WERI-Rb-1 (cell line): ENCODE results near the gene DBN1.

Experiments
- DNase-seq: peaks from one replicate; pipeline ENCODE4 v3.0.0-alpha.2; 2020
- H3K27ac ChIP-seq: fragments of 250-450 bp; sonication (Bioruptor Pico); 2 replicates; pipeline ENCODE4 v1.5.1; 2020; ENCODE audit warnings: mild to moderate bottlenecking, moderate library complexity
- H3K27me3 ChIP-seq: fragments of 250-450 bp; sonication (Bioruptor Pico); 2 replicates; pipeline ENCODE4 v1.5.1; 2021; ENCODE audit warnings: mild to moderate bottlenecking, low read depth, moderate library complexity; ENCODE audit not compliant: insufficient read depth, severe bottlenecking
- H3K36me3 ChIP-seq: fragments of 250-450 bp; sonication (Bioruptor Pico); 2 replicates; pipeline ENCODE4 v1.5.1; 2020; ENCODE audit warnings: mild to moderate bottlenecking, moderate library complexity
- H3K4me3 ChIP-seq: 2 replicates; pipeline ENCODE4 v1.5.1; 2011; ENCODE audit warnings: low read depth, mild to moderate bottlenecking, control low read depth, low read length
- H3K9me3 ChIP-seq: fragments of 250-450 bp; sonication (Bioruptor Pico); 2 replicates; pipeline ENCODE4 v1.5.1; 2021; ENCODE audit warnings: mild to moderate bottlenecking, moderate library complexity; ENCODE audit not compliant: severe bottlenecking
- CTCF ChIP-seq: IDR thresholded peaks from 2 replicates; pipeline ENCODE4 v1.5.1; 2011; ENCODE audit warnings: low read depth, mild to moderate bottlenecking, control low read depth, inconsistent platforms, low read length

DBN1 gene

GRCh38 chr5:177511181-177511580 is 37.7 kb upstream of the DBN1 start:
- peaks cover 9% of the 10 kb centered on the region for H3K36me3 ChIP-seq
- H3K9me3 ChIP-seq = no peaks in the 10 kb centered on the region
- no peak overlapping the region for H3K4me3 ChIP-seq
- H3K27ac ChIP-seq = no peak overlapping the region
- no peak for DNase-seq
- no peak for TF ChIP-seq CTCF
- no peaks in the 10 kb centered on the region for H3K27me3 ChIP-seq

- H3K9me3 ChIP-seq = no peaks in the 10 kb centered on the region
- H3K36me3 ChIP-seq = peaks cover 6% of the 10 kb centered on the region
- no peak overlapping the region for H3K27ac ChIP-seq
- no peak for TF ChIP-seq CTCF
- no peak for DNase-seq
- H3K27me3 ChIP-seq = no peaks in the 10 kb centered on the region
- no peak overlapping the region for H3K4me3 ChIP-seq
These were observed 37.2 kb upstream of the DBN1 start for GRCh38 chr5:177510567-177511053.

GRCh38 chr5:177509991-177510566 is 36.6 kb upstream of the DBN1 start:
- Histone ChIP-seq H3K4me3 (no peak overlapping the region), H3K9me3 (no peaks in the 10 kb centered on the region), H3K36me3 (peaks cover 2% of the 10 kb centered on the region; the same call in 1 of the 2 replicates), H3K27me3 (no peaks in the 10 kb centered on the region), H3K27ac (peak overlapping the region; percentile 51; the same call in 1 of the 2 replicates)
- DNase-seq = no peak
- no peak for TF ChIP-seq CTCF

DNA sequence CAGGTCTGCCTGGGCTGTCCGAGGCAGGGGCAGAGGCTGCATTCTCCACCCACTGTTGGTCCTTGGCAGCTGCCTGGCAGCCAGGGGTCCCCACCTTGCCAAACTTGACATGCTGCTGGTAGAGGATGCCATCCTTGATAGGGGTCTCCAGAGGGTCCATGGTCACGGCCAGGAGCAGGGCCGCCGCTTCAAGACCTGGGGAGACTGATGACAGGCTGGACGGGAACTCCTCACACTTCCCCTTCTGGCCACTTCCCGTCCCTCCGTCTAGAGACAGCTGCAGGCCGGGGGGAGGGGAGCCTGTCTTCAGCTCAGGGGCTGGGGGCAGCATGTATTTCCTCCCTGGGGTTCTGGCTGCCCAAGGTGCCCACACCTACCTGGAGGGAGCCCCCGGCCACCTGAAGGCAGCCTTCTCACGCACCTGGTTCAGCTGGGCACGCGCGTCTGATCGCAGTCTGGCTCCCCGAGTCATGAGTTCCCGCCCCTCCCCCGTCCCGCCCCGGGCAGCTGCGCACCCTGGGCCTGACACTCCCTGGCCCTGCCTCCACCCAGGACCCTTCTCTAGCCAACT is 36.0 kb upstream of the DBN1 start, which contains the start of gene DOK3:
Gene DOK3 (minus strand): TSS at position 446 of the 571 bp plus-strand sequence. CDS start 286 bp downstream, at position 160.
- Histone ChIP-seq H3K27me3 (no peaks in the 10 kb centered on the region), H3K4me3 (peak within 1 kb of the TSS; percentile 12; the same call in 1 of the 2 replicates), H3K27ac (peak within 1 kb of the TSS; percentile 51; the same call in 1 of the 2 replicates), H3K36me3 (peaks cover 2% of the 10 kb centered on the region; the same call in 1 of the 2 replicates), H3K9me3 (no peaks in the 10 kb centered on the region)
- TF ChIP-seq CTCF = no peak
- DNase-seq = peak; percentile 41

- Histone ChIP-seq H3K36me3 (peaks cover 2% of the 10 kb centered on the region; the same call in 1 of the 2 replicates), H3K4me3 (no peak overlapping the region), H3K27ac (no peak overlapping the region), H3K27me3 (no peaks in the 10 kb centered on the region), H3K9me3 (no peaks in the 10 kb centered on the region)
- TF ChIP-seq CTCF = no peak
- no peak for DNase-seq
These were observed 35.4 kb upstream of the DBN1 start for GRCh38 chr5:177508837-177509236.

DNA sequence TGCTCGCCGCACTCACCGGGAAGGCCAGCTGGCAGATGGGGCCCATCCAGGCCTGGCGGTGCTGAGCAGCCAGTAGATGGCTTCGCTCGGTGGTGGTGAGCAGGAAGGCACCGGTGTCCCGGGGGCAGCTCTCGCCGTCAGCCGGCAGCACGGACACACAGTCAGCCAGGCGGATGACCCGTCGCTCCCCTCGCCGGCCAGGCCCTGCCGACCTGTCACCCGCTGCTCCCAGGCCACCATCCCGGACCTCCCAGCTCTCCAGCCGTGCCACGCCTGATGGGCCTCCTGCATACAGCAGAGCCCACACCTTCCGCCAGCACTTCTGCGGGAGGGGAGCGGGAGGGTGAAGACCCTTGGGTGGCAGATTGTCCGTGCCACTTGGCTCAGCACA is 34.8 kb upstream of the DBN1 start:
- TF ChIP-seq CTCF = no peak
- DNase-seq = no peak
- peaks cover 2% of the 10 kb centered on the region; the same call in 1 of the 2 replicates for H3K36me3 ChIP-seq

More for the DNA sequence above, 34.8 kb upstream of the DBN1 start:
- Histone ChIP-seq H3K4me3 (no peak overlapping the region), H3K9me3 (no peaks in the 10 kb centered on the region), H3K27me3 (no peaks in the 10 kb centered on the region), H3K27ac (no peak overlapping the region)
